ENCODE measurements around the gene HOMER2. TPM values are rescaled to one million over a fixed set of nuclear protein-coding genes. Genes with fewer than 3 reads are reported as not detected.
"Not testable (repeated sequence)": the region's sequence is repeated elsewhere in the genome, so short reads cannot be mapped to it uniquely, and the experiment has no call there.

Gene HOMER2
- total RNA-seq, 1 donor from 2014 or later: 21.0 TPM

GRCh38 chr15:82829234-82829633 is 123.3 kb downstream of the HOMER2 start:
- H3K9me3 Mint-ChIP-seq (ENCODE audit: low read depth): no peaks in the 10 kb centered on the region

GRCh38 chr15:82828075-82828474 is 124.4 kb downstream of the HOMER2 start:
- Mint-ChIP-seq H3K27ac (no peak overlapping the region), H3K4me3 (ENCODE audit: low read depth) (no peak overlapping the region), H3K9me3 (ENCODE audit: low read depth) (no peaks in the 10 kb centered on the region), H3K36me3 (ENCODE audit: insufficient read depth) (peaks cover 32% of the 10 kb centered on the region), H3K4me1 (ENCODE audit: low read depth) (no peaks in the 10 kb centered on the region), H3K27me3 (no peaks in the 10 kb centered on the region)
- TF ChIP-seq CTCF (IDR thresholded peaks at IDR 0.05; ENCODE audit: unreplicated experiment): no peak
- no peak for DNase-seq (ENCODE audit: low spot score, unreplicated experiment)

More at GRCh38 chr15:82829234-82829633, 123.3 kb downstream of the HOMER2 start:
- Mint-ChIP-seq H3K4me1 (ENCODE audit: low read depth) (no peaks in the 10 kb centered on the region), H3K27ac (no peak overlapping the region), H3K36me3 (ENCODE audit: insufficient read depth) (peaks cover 39% of the 10 kb centered on the region), H3K4me3 (ENCODE audit: low read depth) (no peak overlapping the region), H3K27me3 (no peaks in the 10 kb centered on the region)
- TF ChIP-seq CTCF (IDR thresholded peaks at IDR 0.05; ENCODE audit: unreplicated experiment): no peak
- no peak for DNase-seq (ENCODE audit: low spot score, unreplicated experiment)

GRCh38 chr15:82823049-82823448 is 129.5 kb downstream of the HOMER2 start:
- Mint-ChIP-seq H3K36me3 (ENCODE audit: insufficient read depth) (peaks cover 30% of the 10 kb centered on the region), H3K4me1 (ENCODE audit: low read depth) (no peaks in the 10 kb centered on the region), H3K4me3 (ENCODE audit: low read depth) (no peak overlapping the region), H3K27me3 (no peaks in the 10 kb centered on the region), H3K27ac (no peak overlapping the region), H3K9me3 (ENCODE audit: low read depth) (no peaks in the 10 kb centered on the region)
- TF ChIP-seq CTCF (IDR thresholded peaks at IDR 0.05; ENCODE audit: unreplicated experiment): no peak
- no peak for DNase-seq (ENCODE audit: low spot score, unreplicated experiment)

GRCh38 chr15:82821851-82822250 is 130.7 kb downstream of the HOMER2 start:
- not testable (repeated sequence) for H3K9me3 Mint-ChIP-seq (ENCODE audit: low read depth); H3K4me3 Mint-ChIP-seq (ENCODE audit: low read depth); H3K27ac Mint-ChIP-seq; H3K4me1 Mint-ChIP-seq (ENCODE audit: low read depth); DNase-seq (ENCODE audit: low spot score, unreplicated experiment); H3K27me3 Mint-ChIP-seq
- peaks cover 33% of the 10 kb centered on the region for H3K36me3 Mint-ChIP-seq (ENCODE audit: insufficient read depth)

GRCh38 chr15:82821396-82821795 is 131.1 kb downstream of the HOMER2 start:
- not testable (repeated sequence) for H3K27me3 Mint-ChIP-seq; H3K27ac Mint-ChIP-seq; H3K4me1 Mint-ChIP-seq (ENCODE audit: low read depth); H3K4me3 Mint-ChIP-seq (ENCODE audit: low read depth); H3K9me3 Mint-ChIP-seq (ENCODE audit: low read depth); DNase-seq (ENCODE audit: low spot score, unreplicated experiment)
- peaks cover 34% of the 10 kb centered on the region for H3K36me3 Mint-ChIP-seq (ENCODE audit: insufficient read depth)

GRCh38 chr15:82820128-82820527 is 132.4 kb downstream of the HOMER2 start:
- H3K4me1 Mint-ChIP-seq (ENCODE audit: low read depth): no peaks in the 10 kb centered on the region
- TF ChIP-seq CTCF (IDR thresholded peaks at IDR 0.05; ENCODE audit: unreplicated experiment): no peak
- DNase-seq (ENCODE audit: low spot score, unreplicated experiment): no peak
- H3K9me3 Mint-ChIP-seq (ENCODE audit: low read depth): no peaks in the 10 kb centered on the region
- H3K36me3 Mint-ChIP-seq (ENCODE audit: insufficient read depth): peaks cover 32% of the 10 kb centered on the region
- H3K27me3 Mint-ChIP-seq: no peaks in the 10 kb centered on the region
- H3K4me3 Mint-ChIP-seq (ENCODE audit: low read depth): no peak overlapping the region
- H3K27ac Mint-ChIP-seq: no peak overlapping the region
